Glomerular endothelial cell (primary cell): Measurements from ENCODE around the gene ARAP3. TPM values are rescaled to one million over a fixed set of nuclear protein-coding genes. Genes with fewer than 3 reads are reported as not detected.

Experiments
- DNase-seq: peaks from one replicate; pipeline ENCODE4 v3.0.0-alpha.2; 2011; ENCODE audit warnings: low read depth, low spot score; ENCODE audit errors: extremely low read depth
- total RNA-seq: library from RNA; depleted of rRNA; stranded (reverse); fragments of >200 nt; gene quantifications from 2 replicates; pipeline ENCODE4 v1.2.3, GENCODE V29; 2015

ARAP3 gene
- total RNA-seq, 1 donor from 2014 or later, result 69.0 TPM

GRCh38 chr5:141672071-141672840 is 9.8 kb downstream of the ARAP3 start:
- DNase-seq, result no peak

GRCh38 chr5:141669520-141669919 is 12.5 kb downstream of the ARAP3 start:
- DNase-seq, result no peak

- no peak for DNase-seq
Measured at GRCh38 chr5:141668601-141669265, 13.3 kb downstream of the ARAP3 start.

- DNase-seq, result no peak
Measured at GRCh38 chr5:141665995-141666940, 15.8 kb downstream of the ARAP3 start.

GRCh38 chr5:141664733-141665461 is 17.1 kb downstream of the ARAP3 start:
- DNase-seq, result no peak

- no peak for DNase-seq
Measured at GRCh38 chr5:141663506-141663905, 18.5 kb downstream of the ARAP3 start.

GRCh38 chr5:141662028-141662427 is 20.0 kb downstream of the ARAP3 start:
- DNase-seq, result no peak

- no peak for DNase-seq
Measured at GRCh38 chr5:141657937-141658545, 24.0 kb downstream of the ARAP3 start.

- no peak for DNase-seq
Measured at GRCh38 chr5:141657404-141657803, 24.6 kb downstream of the ARAP3 start.

- no peak for DNase-seq
Measured at GRCh38 chr5:141656396-141656795, 25.6 kb downstream of the ARAP3 start.

- no peak for DNase-seq
Measured at GRCh38 chr5:141655020-141655419, 27.0 kb downstream of the ARAP3 start.

- no peak for DNase-seq
Measured at GRCh38 chr5:141654298-141654697, 27.7 kb downstream of the ARAP3 start.

- DNase-seq, result no peak
Measured at GRCh38 chr5:141651728-141652105, 30.3 kb downstream of the ARAP3 start.

- no peak for DNase-seq
Measured at GRCh38 chr5:141650851-141651727, 30.9 kb downstream of the ARAP3 start, which contains the start of gene FCHSD1. Gene FCHSD1, minus strand, starts transcription at chr5:141651418. Its CDS starts 50 bp downstream, at chr5:141651368.

- DNase-seq, result no peak
Measured at GRCh38 chr5:141649972-141650371, 32.1 kb downstream of the ARAP3 start.

- DNase-seq, result no peak
Measured at GRCh38 chr5:141649056-141649688, 32.9 kb downstream of the ARAP3 start.

- DNase-seq, result no peak
Measured at GRCh38 chr5:141647851-141648250, 34.2 kb downstream of the ARAP3 start.

GRCh38 chr5:141647242-141647641 is 34.8 kb downstream of the ARAP3 start:
- no peak for DNase-seq

GRCh38 chr5:141646026-141646425 is 36.0 kb downstream of the ARAP3 start:
- no peak for DNase-seq
